Epithelial cell of umbilical artery (primary cell): ENCODE results near the gene CENPS. TPM values are rescaled to one million over a fixed set of nuclear protein-coding genes. Genes with fewer than 3 reads are reported as not detected.

ENCODE experiments used
- total RNA-seq: library from RNA; depleted of rRNA; stranded (reverse); fragments of >200 nt; gene quantifications from 2 replicates; pipeline ENCODE4 v1.2.3, GENCODE V29; 2014

CENPS gene
- total RNA-seq: 11.7 and 13.3 TPM in 2 replicates

DNA sequence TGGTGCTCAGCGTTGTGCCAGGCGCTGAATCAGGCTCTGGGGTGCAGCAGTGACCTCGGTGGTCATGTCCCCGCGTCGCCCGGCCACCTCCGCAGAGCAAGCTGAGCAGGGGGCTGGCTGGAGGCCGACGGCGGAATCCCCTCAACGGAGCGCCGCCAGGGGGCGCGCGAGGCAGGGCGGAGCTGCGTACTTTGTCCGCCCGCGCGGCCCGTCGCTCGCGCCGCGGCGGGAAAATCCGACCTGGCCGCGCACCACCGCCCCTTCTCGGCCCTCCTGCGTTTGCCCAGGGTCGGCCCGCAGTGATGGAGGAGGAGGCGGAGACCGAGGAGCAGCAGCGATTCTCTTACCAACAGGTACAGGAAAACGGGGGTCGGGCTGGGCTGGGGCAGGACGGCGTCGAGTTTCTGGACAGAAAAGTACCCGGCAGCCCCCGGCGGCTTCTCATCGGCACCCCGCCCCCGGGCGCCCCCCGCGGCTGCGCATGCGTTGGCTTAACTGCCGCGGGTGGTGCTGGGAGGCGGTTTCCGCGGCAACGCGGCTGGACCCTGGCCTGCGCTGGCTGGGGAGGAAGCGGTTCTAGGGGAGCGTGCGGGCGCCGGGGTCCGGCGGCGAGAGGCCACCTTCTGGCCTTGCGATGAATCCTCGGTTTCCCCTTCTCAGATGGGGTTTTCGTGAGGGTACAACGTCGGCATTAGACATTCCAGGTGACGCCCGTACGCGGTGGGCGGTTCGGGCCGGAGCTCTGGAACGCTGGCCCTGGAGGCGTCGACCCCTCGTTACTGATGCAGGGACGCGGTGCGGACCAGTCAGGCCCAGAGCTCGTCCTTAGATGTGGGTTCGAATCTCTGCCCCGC lies at the start of gene CENPS:
CENPS (plus strand) TSS at position 218 of the 854 bp plus-strand sequence; CDS start at position 303, 85 bp downstream.

DNA sequence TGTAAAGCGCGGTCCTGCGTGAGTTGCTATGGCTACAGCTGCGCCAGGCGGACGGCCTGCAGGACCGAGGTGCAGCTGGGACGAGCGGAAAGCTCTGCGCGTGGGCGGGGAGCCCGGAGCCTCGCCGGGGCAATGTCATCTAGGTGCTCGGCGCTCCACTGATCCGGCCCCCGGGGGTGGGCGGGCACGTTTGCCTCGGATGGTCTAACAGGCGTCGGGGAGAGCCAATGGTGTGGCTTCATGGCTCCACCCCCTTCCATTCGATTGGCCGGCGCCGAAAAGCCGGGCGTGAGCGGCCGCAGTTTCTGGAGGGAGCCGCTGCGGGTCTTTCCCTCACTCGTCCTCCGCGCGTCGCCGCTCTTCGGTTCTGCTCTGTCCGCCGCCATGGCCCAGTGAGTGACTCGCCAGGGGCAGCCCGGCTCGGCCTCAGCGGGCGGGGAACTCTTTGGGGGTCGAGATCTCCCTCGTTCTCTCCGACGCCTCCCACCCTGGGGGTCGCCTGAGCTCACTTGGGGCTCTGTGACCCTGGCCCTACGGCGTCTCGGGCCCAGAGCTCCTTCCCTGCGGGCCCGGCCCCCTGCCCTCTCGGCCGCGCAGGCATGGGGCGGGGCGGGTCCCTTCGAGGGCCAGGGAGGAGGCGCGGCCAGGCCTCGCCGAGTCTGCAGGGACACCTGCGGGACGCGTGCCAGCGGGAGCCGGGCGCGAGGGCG lies 31.3 kb upstream of the CENPS start, which contains the start of gene PGD:
PGD (plus strand) TSS at position 331 of the 710 bp plus-strand sequence; CDS start at position 385, 54 bp downstream.

DNA sequence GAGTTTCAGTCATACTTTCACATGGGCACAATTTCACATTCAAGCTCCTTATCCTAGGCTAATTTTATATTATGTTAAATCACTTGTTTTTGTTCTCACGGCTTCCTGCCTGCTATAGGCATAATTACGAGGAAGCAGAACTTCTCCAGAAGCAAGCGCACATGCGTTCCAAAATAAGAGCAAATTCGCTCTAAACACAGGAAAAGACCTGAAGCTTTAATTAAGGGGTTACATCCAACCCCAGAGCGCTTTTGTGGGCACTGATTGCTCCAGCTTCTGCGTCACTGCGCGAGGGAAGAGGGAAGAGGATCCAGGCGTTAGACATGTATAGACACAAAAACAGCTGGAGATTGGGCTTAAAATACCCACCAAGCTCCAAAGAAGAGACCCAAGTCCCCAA lies 19.5 kb downstream of the CENPS start, which contains the start of gene CORT:
CORT (plus strand) TSS at position 281 of the 400 bp plus-strand sequence. CDS start 193 bp downstream, outside the sequence.

DNA sequence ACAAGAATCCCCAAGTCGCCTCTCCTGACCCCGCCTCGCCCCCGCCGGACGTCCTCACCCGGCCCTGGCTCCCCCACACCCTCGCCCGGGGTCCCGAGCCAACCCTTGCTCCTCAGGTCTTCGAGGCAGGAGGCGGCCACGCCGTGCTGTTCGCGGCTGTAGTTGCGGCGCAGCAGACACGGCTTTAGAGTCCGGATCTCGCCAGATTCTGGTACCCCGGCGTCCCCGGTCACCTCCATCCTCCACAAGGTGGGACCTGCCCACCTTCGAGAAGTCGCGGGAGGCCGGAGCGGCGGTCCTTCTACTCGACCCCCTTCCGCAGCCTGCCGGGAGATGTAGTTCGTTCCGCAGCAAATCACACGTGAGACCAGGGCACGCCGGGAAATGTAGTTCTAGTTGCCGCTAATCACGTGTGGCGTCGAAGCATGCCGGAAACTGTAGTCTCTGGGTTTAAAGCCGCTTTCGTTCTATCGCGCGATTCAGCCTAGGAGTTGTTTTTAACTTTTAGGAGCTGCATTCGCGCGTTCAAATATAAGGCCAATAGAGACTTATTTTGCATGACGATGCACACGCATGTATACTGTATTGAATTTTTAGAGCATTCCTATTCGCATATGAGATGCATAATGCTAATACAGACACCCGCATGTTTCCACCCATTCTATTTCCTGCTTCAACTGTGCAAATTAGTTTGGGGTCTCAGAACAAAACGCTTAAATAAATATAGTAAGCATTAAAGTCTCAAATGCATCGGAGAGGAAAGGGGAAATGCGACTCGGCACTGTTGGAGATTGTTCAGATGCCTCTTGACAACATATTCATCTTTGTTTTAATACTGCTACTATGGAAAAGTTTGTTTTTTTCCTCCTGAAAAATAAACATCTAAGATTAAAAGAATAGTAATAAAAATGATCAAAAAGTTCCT lies 42.2 kb downstream of the CENPS start, which contains the start of gene DFFA:
DFFA (minus strand) TSS at position 310 of the 925 bp plus-strand sequence; CDS start at position 239, 71 bp downstream.

DNA sequence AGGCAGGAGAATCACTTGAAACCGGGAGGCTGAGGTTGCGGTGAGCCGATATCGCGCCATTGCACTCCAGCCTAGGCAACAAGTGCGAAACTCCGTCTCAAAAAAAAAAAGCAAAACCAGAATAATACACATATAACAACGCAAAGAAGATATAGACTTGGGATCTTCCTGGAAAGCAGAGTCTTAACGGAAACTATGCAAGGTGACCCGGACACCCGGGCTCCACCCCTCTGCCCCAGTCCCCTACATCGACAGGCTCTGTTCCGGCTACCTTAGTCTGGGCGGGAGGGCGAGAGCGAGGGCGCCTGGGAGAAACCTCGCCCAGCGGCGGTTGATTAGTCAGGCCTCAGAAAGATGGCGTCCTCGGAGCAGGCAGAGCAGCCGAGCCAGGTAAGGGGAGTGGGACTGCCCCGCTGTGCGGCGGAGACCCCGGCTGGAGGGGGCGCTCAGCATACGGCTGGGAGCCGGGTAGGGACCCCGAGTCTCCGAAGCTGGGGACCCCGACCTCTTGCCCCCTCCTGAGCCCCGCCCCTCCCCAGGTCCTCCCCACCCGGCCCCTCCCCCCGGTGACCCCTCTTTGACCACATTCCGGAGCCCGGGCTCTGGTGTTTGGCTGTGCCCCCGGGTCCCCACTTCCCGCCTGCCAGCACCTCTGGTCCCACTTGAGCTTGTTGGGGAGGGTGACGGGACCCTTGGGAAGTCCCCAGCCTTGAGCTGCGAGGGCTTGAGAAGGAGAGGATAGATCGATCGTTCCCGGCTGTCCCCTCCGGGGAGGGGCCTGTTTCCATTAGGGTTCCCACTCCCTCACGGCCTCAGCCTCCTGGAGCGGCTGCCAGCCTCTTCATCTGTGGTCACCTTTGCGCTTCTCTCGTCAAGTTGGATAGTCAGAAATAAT lies 44.6 kb downstream of the CENPS start, which contains the start of gene PEX14:
PEX14 (plus strand) TSS at position 338 of the 895 bp plus-strand sequence; CDS start at position 355, 17 bp downstream.

Other genes with a start within 250 kb of the CENPS start
- gene KIF1B, start 219.9 kb upstream of the CENPS start, total RNA-seq: 24.4 and 33.3 TPM in 2 replicates
- 117 and 158 TPM in 2 replicates for gene PGD, start 31.4 kb upstream of the CENPS start, total RNA-seq
- not detected in 2 replicates for gene CORT, start 19.6 kb downstream of the CENPS start, total RNA-seq
- 56.5 and 69.3 TPM in 2 replicates for gene DFFA, start 42.1 kb downstream of the CENPS start, total RNA-seq
- 7.0 and 14.0 TPM in 2 replicates for gene PEX14, start 44.5 kb downstream of the CENPS start, total RNA-seq